DOHH2 (cell line): ENCODE results near the gene XRCC5.

Experiments
- H3F3A ChIP-seq: fragments of 200-600 bp; sonication (generic), shearing (Covaris generic); 2 replicates; pipeline ENCODE4 v1.6.0; 2016; ENCODE audit warnings: antibody characterized with exemption, mild to moderate bottlenecking; ENCODE audit not compliant: control insufficient read depth, insufficient read depth
- H3K27ac ChIP-seq: fragments of 200-600 bp; sonication (generic); 2 replicates; pipeline ENCODE4 v1.5.1; 2014; ENCODE audit warnings: low read depth, mild to moderate bottlenecking, low read length, moderate library complexity
- H3K27me3 ChIP-seq: fragments of 200-600 bp; sonication (generic); 2 replicates; pipeline ENCODE4 v1.6.1; 2014; ENCODE audit warnings: mild to moderate bottlenecking, low read length, mixed read lengths; ENCODE audit not compliant: control insufficient read depth
- H3K36me3 ChIP-seq: fragments of 200-600 bp; sonication (generic); 2 replicates; pipeline ENCODE4 v1.6.1; 2014; ENCODE audit warnings: mild to moderate bottlenecking, low read length, moderate library complexity, mixed read lengths; ENCODE audit not compliant: control insufficient read depth
- H3K4me1 ChIP-seq: fragments of 200-600 bp; sonication (generic); 2 replicates; pipeline ENCODE4 v1.6.1; 2014; ENCODE audit warnings: mild to moderate bottlenecking, low read length, mixed read lengths; ENCODE audit not compliant: control insufficient read depth
- H3K4me2 ChIP-seq: fragments of 200-600 bp; sonication (generic); 2 replicates; pipeline ENCODE4 v1.6.0; 2014; ENCODE audit warnings: mild to moderate bottlenecking, low read length, moderate library complexity
- H3K4me3 ChIP-seq: fragments of 200-600 bp; sonication (generic); 2 replicates; pipeline ENCODE4 v1.5.1; 2014; ENCODE audit warnings: mild to moderate bottlenecking, low read length, mixed read lengths
- H3K79me2 ChIP-seq: fragments of 200-600 bp; sonication (generic); 2 replicates; pipeline ENCODE4 v1.6.1; 2014; ENCODE audit warnings: mild to moderate bottlenecking, low read length, mixed read lengths; ENCODE audit not compliant: control insufficient read depth
- H3K9me2 ChIP-seq: fragments of 200-600 bp; sonication (generic); replicated peaks from 2 replicates; pipeline ENCODE4 v1.6.1; 2014; ENCODE audit warnings: mild to moderate bottlenecking, low read length, mixed read lengths; ENCODE audit not compliant: control insufficient read depth
- H3K9me3 ChIP-seq: fragments of 200-600 bp; sonication (generic); 2 replicates; pipeline ENCODE4 v1.6.1; 2014; ENCODE audit warnings: antibody characterized with exemption, low read length, mixed read lengths; ENCODE audit not compliant: control insufficient read depth, insufficient read depth
- H4K20me1 ChIP-seq: fragments of 200-600 bp; sonication (generic); 2 replicates; pipeline ENCODE4 v1.6.0; 2014; ENCODE audit warnings: low read depth, mild to moderate bottlenecking, antibody characterized with exemption, low read length, moderate library complexity; ENCODE audit not compliant: control insufficient read depth, insufficient read depth
- EZH2phosphoT487 ChIP-seq: fragments of 200-600 bp; sonication (generic); IDR thresholded peaks from 2 replicates; pipeline ENCODE4 v1.6.1; 2017; ENCODE audit warnings: borderline replicate concordance, mild to moderate bottlenecking, antibody characterized with exemption, low read length, moderate library complexity, mixed read lengths
- TF ChIP-seq, protein P1 (sequence below): fragments of 200-600 bp; sonication (generic); IDR thresholded peaks from one replicate; pipeline ENCODE4 v1.5.1; 2014; ENCODE audit warnings: antibody characterized with exemption, mild to moderate bottlenecking, low read depth, low read length; ENCODE audit not compliant: poor library complexity, severe bottlenecking

The XRCC5 gene

DNA sequence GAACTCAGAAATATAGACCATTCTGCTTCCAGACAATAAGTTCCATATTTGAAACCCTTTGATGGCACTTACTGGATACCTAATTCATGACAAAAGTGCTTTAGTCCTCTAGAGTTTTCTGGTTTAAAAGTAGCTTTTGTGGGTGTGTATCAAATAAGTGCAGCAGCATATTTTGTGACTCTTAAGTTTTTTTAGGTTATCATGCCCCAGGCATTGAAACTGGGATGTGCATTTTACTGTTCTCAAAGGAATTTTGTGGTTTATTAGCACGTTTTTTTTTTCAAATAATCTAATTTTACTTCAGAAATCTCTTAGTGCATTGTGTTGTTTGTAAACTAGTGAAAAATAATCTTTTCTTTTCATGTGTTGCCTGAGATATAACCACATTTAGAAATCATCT is 1.5 kb downstream of the XRCC5 start:
- TF ChIP-seq, protein P1, sequence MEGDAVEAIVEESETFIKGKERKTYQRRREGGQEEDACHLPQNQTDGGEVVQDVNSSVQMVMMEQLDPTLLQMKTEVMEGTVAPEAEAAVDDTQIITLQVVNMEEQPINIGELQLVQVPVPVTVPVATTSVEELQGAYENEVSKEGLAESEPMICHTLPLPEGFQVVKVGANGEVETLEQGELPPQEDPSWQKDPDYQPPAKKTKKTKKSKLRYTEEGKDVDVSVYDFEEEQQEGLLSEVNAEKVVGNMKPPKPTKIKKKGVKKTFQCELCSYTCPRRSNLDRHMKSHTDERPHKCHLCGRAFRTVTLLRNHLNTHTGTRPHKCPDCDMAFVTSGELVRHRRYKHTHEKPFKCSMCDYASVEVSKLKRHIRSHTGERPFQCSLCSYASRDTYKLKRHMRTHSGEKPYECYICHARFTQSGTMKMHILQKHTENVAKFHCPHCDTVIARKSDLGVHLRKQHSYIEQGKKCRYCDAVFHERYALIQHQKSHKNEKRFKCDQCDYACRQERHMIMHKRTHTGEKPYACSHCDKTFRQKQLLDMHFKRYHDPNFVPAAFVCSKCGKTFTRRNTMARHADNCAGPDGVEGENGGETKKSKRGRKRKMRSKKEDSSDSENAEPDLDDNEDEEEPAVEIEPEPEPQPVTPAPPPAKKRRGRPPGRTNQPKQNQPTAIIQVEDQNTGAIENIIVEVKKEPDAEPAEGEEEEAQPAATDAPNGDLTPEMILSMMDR, result no peak
- TF ChIP-seq EZH2phosphoT487, result no peak
- no peaks in the 10 kb centered on the region for H3K27me3 ChIP-seq
- peak overlapping the region; percentile 91 for H3K4me2 ChIP-seq
- peak overlapping the region; percentile 75 for H3K27ac ChIP-seq
- peaks cover 57% of the 10 kb centered on the region for H3K4me1 ChIP-seq
- peaks cover 29% of the 10 kb centered on the region for H4K20me1 ChIP-seq
- peak overlapping the region; percentile 96 for H3K4me3 ChIP-seq
- H3K36me3 ChIP-seq, result peaks cover 59% of the 10 kb centered on the region
- peaks cover 47% of the 10 kb centered on the region for H3F3A ChIP-seq
- H3K9me2 ChIP-seq, result no peaks in the 10 kb centered on the region
- H3K9me3 ChIP-seq, result no peaks in the 10 kb centered on the region
- H3K79me2 ChIP-seq, result peaks cover 57% of the 10 kb centered on the region

DNA sequence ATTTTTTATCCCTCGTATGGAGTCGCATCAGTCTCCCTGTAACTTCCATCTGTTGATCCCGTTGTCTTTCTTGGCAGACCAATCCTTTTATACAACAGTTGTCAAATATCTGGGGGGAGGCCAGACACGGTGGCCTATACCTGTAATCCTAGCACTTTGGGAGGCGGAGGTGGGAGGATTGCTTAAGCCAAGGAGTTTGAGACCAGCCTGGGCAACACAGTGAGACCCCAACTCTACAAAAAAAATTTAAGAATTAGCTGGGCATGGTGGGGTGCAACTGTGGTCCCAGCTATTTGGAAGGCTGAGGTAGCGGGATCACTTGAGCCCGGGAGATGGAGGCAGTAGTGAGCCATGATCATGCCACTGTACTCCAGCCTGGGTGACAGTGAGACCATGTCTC is 2.0 kb downstream of the XRCC5 start:
- peak overlapping the region; percentile 96 for H3K4me3 ChIP-seq
- H3K79me2 ChIP-seq, result peaks cover 62% of the 10 kb centered on the region
- peaks cover 64% of the 10 kb centered on the region for H3K36me3 ChIP-seq
- H3K4me1 ChIP-seq, result peaks cover 60% of the 10 kb centered on the region
- H3K27me3 ChIP-seq, result no peaks in the 10 kb centered on the region
- H3K9me3 ChIP-seq, result no peaks in the 10 kb centered on the region
- H3F3A ChIP-seq, result peaks cover 48% of the 10 kb centered on the region
- TF ChIP-seq EZH2phosphoT487, result no peak
- TF ChIP-seq, protein P1, result no peak
- H3K9me2 ChIP-seq, result no peaks in the 10 kb centered on the region
- H4K20me1 ChIP-seq, result peaks cover 31% of the 10 kb centered on the region
- peak overlapping the region; percentile 91 for H3K4me2 ChIP-seq
- H3K27ac ChIP-seq, result no peak overlapping the region

DNA sequence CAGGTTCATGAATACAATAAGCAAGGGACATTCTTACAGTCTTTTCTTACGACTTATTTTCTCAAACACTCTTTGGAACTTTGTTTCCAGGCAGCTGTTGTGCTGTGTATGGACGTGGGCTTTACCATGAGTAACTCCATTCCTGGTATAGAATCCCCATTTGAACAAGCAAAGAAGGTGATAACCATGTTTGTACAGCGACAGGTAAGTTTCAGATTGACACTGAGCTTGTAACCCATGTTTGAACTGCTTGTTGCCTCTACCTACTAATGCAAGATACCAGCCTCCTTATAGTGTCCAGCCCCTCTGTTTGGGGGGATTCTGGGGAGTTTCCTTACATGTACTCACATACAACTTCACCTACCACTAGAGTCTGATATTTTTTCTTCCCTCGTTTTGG is 3.8 kb downstream of the XRCC5 start:
- peak overlapping the region; percentile 91 for H3K4me2 ChIP-seq

More for the DNA sequence above, 3.8 kb downstream of the XRCC5 start:
- peak overlapping the region; percentile 40 for H3K27ac ChIP-seq
- peaks cover 51% of the 10 kb centered on the region for H3F3A ChIP-seq
- no peaks in the 10 kb centered on the region for H3K9me3 ChIP-seq
- H3K4me3 ChIP-seq, result peak overlapping the region; percentile 33; the same call in 1 of the 2 replicates
- no peaks in the 10 kb centered on the region for H3K27me3 ChIP-seq
- no peaks in the 10 kb centered on the region for H3K9me2 ChIP-seq
- peaks cover 65% of the 10 kb centered on the region for H3K4me1 ChIP-seq
- H4K20me1 ChIP-seq, result peaks cover 43% of the 10 kb centered on the region
- H3K79me2 ChIP-seq, result peaks cover 81% of the 10 kb centered on the region
- H3K36me3 ChIP-seq, result peaks cover 82% of the 10 kb centered on the region
- TF ChIP-seq EZH2phosphoT487, result no peak
- TF ChIP-seq, protein P1, result no peak
